ENCODE results near the gene ATP9A.

ATP9A gene

GRCh38 chr20:51703400-51704287, 64.5 kb downstream of the ATP9A start:
- Histone ChIP-seq H3K9me3 (ENCODE audit: control insufficient read depth in 2 of 2, low read length in 2 of 2) (no peaks in the 10 kb centered on the region), H3K27ac (ENCODE audit: low read length) (no peak overlapping the region), H3K4me3 (ENCODE audit: low read length in 2 of 2) (no peak overlapping the region), H3K4me1 (ENCODE audit: control insufficient read depth, insufficient read depth, low read length) (no peaks in the 10 kb centered on the region), H3K36me3 (ENCODE audit: control insufficient read depth in 2 of 2, insufficient read depth in 2 of 2, low read length in 2 of 2) (peaks cover 0 to 2% of the 10 kb centered on the region in 2 donors), H3K27me3 (ENCODE audit: control insufficient read depth in 1 of 2, insufficient read depth in 2 of 2, low read length in 2 of 2) (no peaks in the 10 kb centered on the region), H3K9ac (ENCODE audit: low read length in 2 of 2) (no peak overlapping the region)

DNA sequence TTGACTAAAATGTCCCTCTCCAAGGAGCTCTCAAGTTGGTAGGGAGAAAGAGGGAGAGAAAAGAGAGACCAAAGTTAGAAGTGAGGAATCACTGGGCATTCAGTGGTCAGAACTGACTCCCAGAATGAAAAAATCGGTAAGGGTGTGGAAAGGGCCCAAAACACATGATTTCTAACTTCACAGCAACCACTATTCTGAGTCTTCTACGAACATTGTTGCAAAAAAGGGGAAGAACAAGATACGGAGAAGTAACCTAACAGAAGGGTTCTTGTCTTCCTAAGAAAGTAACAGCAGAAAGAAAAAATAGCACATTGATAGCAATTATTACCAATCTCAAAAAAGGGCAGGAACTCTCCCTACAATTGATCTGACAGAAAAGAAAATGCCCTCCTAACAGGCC, 65.6 kb downstream of the ATP9A start:
- Histone ChIP-seq H3K4me1 (ENCODE audit: control insufficient read depth, insufficient read depth, low read length) (no peaks in the 10 kb centered on the region), H3K9ac (ENCODE audit: low read length in 2 of 2) (no peak overlapping the region), H3K4me3 (ENCODE audit: low read length in 2 of 2) (no peak overlapping the region), H3K27me3 (ENCODE audit: control insufficient read depth in 1 of 2, insufficient read depth in 2 of 2, low read length in 2 of 2) (no peaks in the 10 kb centered on the region), H3K36me3 (ENCODE audit: control insufficient read depth in 2 of 2, insufficient read depth in 2 of 2, low read length in 2 of 2) (peaks cover 0 to 2% of the 10 kb centered on the region in 2 donors), H3K9me3 (ENCODE audit: control insufficient read depth in 2 of 2, low read length in 2 of 2) (no peaks in the 10 kb centered on the region), H3K27ac (ENCODE audit: low read length) (no peak overlapping the region)

DNA sequence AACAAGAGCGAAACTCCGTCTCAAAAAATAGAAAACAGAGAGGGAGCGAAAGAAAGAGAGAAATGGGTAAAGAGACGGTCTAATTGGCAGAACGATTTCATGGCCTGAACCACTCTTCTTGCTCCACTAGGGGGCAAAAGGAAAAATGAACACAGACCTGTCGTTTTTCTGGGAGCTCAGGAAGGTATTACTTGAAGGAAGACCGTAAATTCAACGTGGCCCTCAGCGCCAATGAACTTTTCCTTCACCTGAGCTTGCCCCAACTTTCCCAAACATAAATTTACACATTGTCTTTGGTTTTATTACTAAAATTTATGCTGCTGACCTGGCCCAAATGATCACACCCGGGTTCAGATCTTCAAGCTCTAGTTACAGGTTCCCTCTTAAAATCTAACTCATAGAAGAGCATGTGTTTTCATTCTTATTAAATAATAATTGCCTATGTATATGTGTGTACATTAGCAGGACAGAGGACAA, 67.3 kb downstream of the ATP9A start:
- Histone ChIP-seq H3K9ac (ENCODE audit: low read length in 2 of 2) (no peak overlapping the region), H3K27me3 (ENCODE audit: control insufficient read depth in 1 of 2, insufficient read depth in 2 of 2, low read length in 2 of 2) (no peaks in the 10 kb centered on the region), H3K36me3 (ENCODE audit: control insufficient read depth in 2 of 2, insufficient read depth in 2 of 2, low read length in 2 of 2) (no peaks in the 10 kb centered on the region), H3K27ac (ENCODE audit: low read length) (no peak overlapping the region), H3K4me3 (ENCODE audit: low read length in 2 of 2) (no peak overlapping the region), H3K4me1 (ENCODE audit: control insufficient read depth, insufficient read depth, low read length) (peaks cover 10% of the 10 kb centered on the region), H3K9me3 (ENCODE audit: control insufficient read depth in 2 of 2, low read length in 2 of 2) (no peaks in the 10 kb centered on the region)

- Histone ChIP-seq H3K4me3 (ENCODE audit: low read length in 2 of 2) (no peak overlapping the region), H3K27me3 (ENCODE audit: control insufficient read depth in 1 of 2, insufficient read depth in 2 of 2, low read length in 2 of 2) (no peaks in the 10 kb centered on the region), H3K9me3 (ENCODE audit: control insufficient read depth in 2 of 2, low read length in 2 of 2) (no peaks in the 10 kb centered on the region), H3K9ac (ENCODE audit: low read length in 2 of 2) (no peak overlapping the region), H3K27ac (ENCODE audit: low read length) (no peak overlapping the region), H3K4me1 (ENCODE audit: control insufficient read depth, insufficient read depth, low read length) (peaks cover 12% of the 10 kb centered on the region), H3K36me3 (ENCODE audit: control insufficient read depth in 2 of 2, insufficient read depth in 2 of 2, low read length in 2 of 2) (peaks cover 2 to 5% of the 10 kb centered on the region in 2 donors)
Measured at GRCh38 chr20:51698252-51698651, 69.9 kb downstream of the ATP9A start.

- Histone ChIP-seq H3K4me1 (ENCODE audit: control insufficient read depth, insufficient read depth, low read length) (peaks cover 12% of the 10 kb centered on the region), H3K9ac (ENCODE audit: low read length in 2 of 2) (no peak overlapping the region), H3K36me3 (ENCODE audit: control insufficient read depth in 2 of 2, insufficient read depth in 2 of 2, low read length in 2 of 2) (peaks cover 5 to 6% of the 10 kb centered on the region in 2 donors), H3K27me3 (ENCODE audit: control insufficient read depth in 1 of 2, insufficient read depth in 2 of 2, low read length in 2 of 2) (no peaks in the 10 kb centered on the region), H3K9me3 (ENCODE audit: control insufficient read depth in 2 of 2, low read length in 2 of 2) (no peaks in the 10 kb centered on the region), H3K27ac (ENCODE audit: low read length) (no peak overlapping the region), H3K4me3 (ENCODE audit: low read length in 2 of 2) (no peak overlapping the region)
Measured at GRCh38 chr20:51697096-51697826, 70.9 kb downstream of the ATP9A start.

DNA sequence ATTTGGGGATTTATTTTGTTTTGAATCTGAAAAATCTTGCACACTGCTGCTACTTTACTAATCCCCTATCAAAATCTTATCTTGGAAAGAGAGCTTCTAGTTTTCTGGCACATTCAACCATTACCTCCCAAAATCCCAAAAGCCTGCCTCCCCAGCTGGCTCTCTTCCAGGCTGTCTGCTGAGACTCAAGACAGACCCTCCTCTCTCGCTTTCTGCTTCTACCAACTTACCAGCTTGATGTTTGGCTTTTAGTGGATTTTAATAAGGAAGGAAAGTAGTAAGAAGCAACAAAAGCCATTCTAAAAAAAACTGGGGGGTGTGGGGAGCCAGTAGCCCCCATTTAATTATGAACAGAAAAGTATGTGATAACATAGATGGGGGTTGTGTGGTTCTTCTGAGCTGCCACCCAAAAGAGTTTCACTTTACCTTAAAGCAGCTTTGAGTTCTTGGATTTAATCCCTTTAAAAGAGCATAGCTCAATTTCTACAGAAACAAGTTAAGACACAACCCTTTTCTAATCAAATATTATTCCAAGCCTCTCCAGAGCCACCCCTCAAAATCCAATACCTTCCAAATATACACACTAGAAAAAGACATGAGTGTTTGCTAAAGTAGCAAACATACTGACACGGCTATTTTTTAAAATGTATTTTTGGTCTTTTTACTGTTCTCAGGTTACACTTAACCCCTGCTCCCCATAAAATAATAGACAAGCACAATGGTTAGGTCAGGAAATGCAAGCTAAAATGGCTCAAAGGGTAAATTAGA, 71.7 kb downstream of the ATP9A start:
- no peak overlapping the region for H3K9ac ChIP-seq (ENCODE audit: low read length in 2 of 2)
- no peaks in the 10 kb centered on the region for H3K27me3 ChIP-seq (ENCODE audit: control insufficient read depth in 1 of 2, insufficient read depth in 2 of 2, low read length in 2 of 2)
- no peak overlapping the region for H3K4me3 ChIP-seq (ENCODE audit: low read length in 2 of 2)
- H3K36me3 ChIP-seq (ENCODE audit: control insufficient read depth in 2 of 2, insufficient read depth in 2 of 2, low read length in 2 of 2), result peaks cover 5 to 6% of the 10 kb centered on the region in 2 donors
- H3K9me3 ChIP-seq (ENCODE audit: control insufficient read depth in 2 of 2, low read length in 2 of 2), result no peaks in the 10 kb centered on the region
- peaks cover 12% of the 10 kb centered on the region for H3K4me1 ChIP-seq (ENCODE audit: control insufficient read depth, insufficient read depth, low read length)
- no peak overlapping the region for H3K27ac ChIP-seq (ENCODE audit: low read length)

- Histone ChIP-seq H3K27me3 (ENCODE audit: control insufficient read depth in 1 of 2, insufficient read depth in 2 of 2, low read length in 2 of 2) (no peaks in the 10 kb centered on the region), H3K36me3 (ENCODE audit: control insufficient read depth in 2 of 2, insufficient read depth in 2 of 2, low read length in 2 of 2) (peaks cover 5 to 7% of the 10 kb centered on the region in 2 donors), H3K27ac (ENCODE audit: low read length) (no peak overlapping the region), H3K4me3 (ENCODE audit: low read length in 2 of 2) (no peak overlapping the region), H3K9me3 (ENCODE audit: control insufficient read depth in 2 of 2, low read length in 2 of 2) (no peaks in the 10 kb centered on the region), H3K4me1 (ENCODE audit: control insufficient read depth, insufficient read depth, low read length) (peaks cover 12% of the 10 kb centered on the region), H3K9ac (ENCODE audit: low read length in 2 of 2) (no peak overlapping the region)
Measured at GRCh38 chr20:51695574-51696303, 72.5 kb downstream of the ATP9A start.

GRCh38 chr20:51692806-51693400, 75.3 kb downstream of the ATP9A start:
- Histone ChIP-seq H3K27ac (ENCODE audit: low read length) (no peak overlapping the region), H3K36me3 (ENCODE audit: control insufficient read depth in 2 of 2, insufficient read depth in 2 of 2, low read length in 2 of 2) (peaks cover 5 to 16% of the 10 kb centered on the region in 2 donors), H3K4me3 (ENCODE audit: low read length in 2 of 2) (no peak overlapping the region)

GRCh38 chr20:51691703-51692102, 76.5 kb downstream of the ATP9A start:
- peaks cover 5 to 16% of the 10 kb centered on the region in 2 donors for H3K36me3 ChIP-seq (ENCODE audit: control insufficient read depth in 2 of 2, insufficient read depth in 2 of 2, low read length in 2 of 2)

More at GRCh38 chr20:51692806-51693400, 75.3 kb downstream of the ATP9A start:
- peaks cover 12% of the 10 kb centered on the region for H3K4me1 ChIP-seq (ENCODE audit: control insufficient read depth, insufficient read depth, low read length)
- no peaks in the 10 kb centered on the region for H3K27me3 ChIP-seq (ENCODE audit: control insufficient read depth in 1 of 2, insufficient read depth in 2 of 2, low read length in 2 of 2)
- H3K9me3 ChIP-seq (ENCODE audit: control insufficient read depth in 2 of 2, low read length in 2 of 2), result no peaks in the 10 kb centered on the region
- H3K9ac ChIP-seq (ENCODE audit: low read length in 2 of 2), result no peak overlapping the region

More at GRCh38 chr20:51691703-51692102, 76.5 kb downstream of the ATP9A start:
- Histone ChIP-seq H3K9me3 (ENCODE audit: control insufficient read depth in 2 of 2, low read length in 2 of 2) (no peaks in the 10 kb centered on the region), H3K27me3 (ENCODE audit: control insufficient read depth in 1 of 2, insufficient read depth in 2 of 2, low read length in 2 of 2) (no peaks in the 10 kb centered on the region), H3K27ac (ENCODE audit: low read length) (no peak overlapping the region), H3K9ac (ENCODE audit: low read length in 2 of 2) (no peak overlapping the region), H3K4me1 (ENCODE audit: control insufficient read depth, insufficient read depth, low read length) (peaks cover 8% of the 10 kb centered on the region), H3K4me3 (ENCODE audit: low read length in 2 of 2) (no peak overlapping the region)

All from stomach smooth muscle (tissue), 2 donors.